ENCODE measurements around the gene CHD5. TPM values are rescaled to one million over a fixed set of nuclear protein-coding genes. Genes with fewer than 3 reads are reported as not detected.
"Not testable (repeated sequence)": the region's sequence is repeated elsewhere in the genome, so short reads cannot be mapped to it uniquely, and the experiment has no call there.

The CHD5 gene
- total RNA-seq, result under 1 TPM; 0.44 to 0.56 TPM

- Mint-ChIP-seq H3K4me3 (peak within 1 kb of the TSS; percentile 55), H3K27ac (no peak within 1 kb of the TSS), H3K27me3 (peaks cover 45% of the 10 kb centered on the region), H3K36me3 (peaks cover 13% of the 10 kb centered on the region), H3K4me1 (peaks cover 36% of the 10 kb centered on the region), H3K9me3 (no peaks in the 10 kb centered on the region)
- no peak for DNase-seq
Measured at GRCh38 chr1:6180268-6180706, at the start of gene CHD5. Gene CHD5, minus strand, starts transcription at chr1:6180321. Its CDS starts 298 bp downstream, at chr1:6180023.

DNA sequence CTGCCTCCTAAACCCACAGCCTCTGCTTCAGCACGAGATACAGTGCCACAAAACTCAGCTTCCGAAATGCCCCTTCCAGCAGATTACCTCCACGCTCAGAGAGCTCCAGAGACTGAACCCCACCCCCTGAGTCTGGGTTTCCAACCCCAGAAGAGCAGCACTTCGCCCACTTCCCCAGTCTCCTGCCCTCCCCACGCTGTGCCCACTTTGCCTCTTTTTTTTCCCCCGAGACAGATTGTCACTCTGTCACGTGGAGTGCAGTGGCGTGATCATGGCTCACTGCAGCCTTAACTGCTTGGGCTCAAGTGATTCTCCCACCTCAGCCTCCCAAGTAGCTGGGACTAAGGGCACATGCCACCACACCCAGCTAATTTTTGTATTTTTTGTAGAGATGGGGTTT, 45.5 kb upstream of the CHD5 start:
- DNase-seq, result no peak
- H3K4me3 Mint-ChIP-seq, result no peak overlapping the region
- H3K27ac Mint-ChIP-seq, result no peak overlapping the region
- no peaks in the 10 kb centered on the region for H3K27me3 Mint-ChIP-seq
- no peaks in the 10 kb centered on the region for H3K9me3 Mint-ChIP-seq
- peaks cover 2% of the 10 kb centered on the region for H3K4me1 Mint-ChIP-seq
- H3K36me3 Mint-ChIP-seq, result peaks cover 11% of the 10 kb centered on the region

DNA sequence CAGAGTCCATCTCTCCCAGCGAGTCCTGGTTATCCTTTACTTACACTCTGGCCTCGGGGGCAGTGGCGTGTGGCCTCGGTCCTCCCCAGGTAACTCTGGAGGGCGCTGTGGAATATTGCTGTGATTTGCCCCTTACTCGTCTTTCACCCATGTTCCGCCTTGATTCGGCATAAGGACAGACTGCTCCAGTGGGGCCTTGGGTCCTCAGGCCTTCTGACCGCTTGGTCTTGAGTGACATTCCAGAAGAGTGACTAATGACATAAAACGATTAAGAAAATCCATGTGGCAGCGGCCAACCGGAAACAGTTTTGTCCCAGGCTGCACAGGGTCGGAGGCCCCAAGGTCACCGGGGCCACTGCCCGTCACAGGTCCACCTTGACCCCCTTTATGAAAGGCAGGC, 44.6 kb upstream of the CHD5 start:
- H3K4me3 Mint-ChIP-seq, result no peak overlapping the region
- DNase-seq, result no peak
- H3K9me3 Mint-ChIP-seq, result no peaks in the 10 kb centered on the region
- H3K27ac Mint-ChIP-seq, result no peak overlapping the region
- peaks cover 2% of the 10 kb centered on the region for H3K4me1 Mint-ChIP-seq
- no peaks in the 10 kb centered on the region for H3K27me3 Mint-ChIP-seq
- peaks cover 11% of the 10 kb centered on the region for H3K36me3 Mint-ChIP-seq

GRCh38 chr1:6223617-6224016, 43.5 kb upstream of the CHD5 start:
- DNase-seq, result no peak
- Mint-ChIP-seq H3K9me3 (no peaks in the 10 kb centered on the region), H3K36me3 (peaks cover 11% of the 10 kb centered on the region), H3K4me3 (no peak overlapping the region), H3K27me3 (no peaks in the 10 kb centered on the region), H3K27ac (no peak overlapping the region), H3K4me1 (peaks cover 2% of the 10 kb centered on the region)

DNA sequence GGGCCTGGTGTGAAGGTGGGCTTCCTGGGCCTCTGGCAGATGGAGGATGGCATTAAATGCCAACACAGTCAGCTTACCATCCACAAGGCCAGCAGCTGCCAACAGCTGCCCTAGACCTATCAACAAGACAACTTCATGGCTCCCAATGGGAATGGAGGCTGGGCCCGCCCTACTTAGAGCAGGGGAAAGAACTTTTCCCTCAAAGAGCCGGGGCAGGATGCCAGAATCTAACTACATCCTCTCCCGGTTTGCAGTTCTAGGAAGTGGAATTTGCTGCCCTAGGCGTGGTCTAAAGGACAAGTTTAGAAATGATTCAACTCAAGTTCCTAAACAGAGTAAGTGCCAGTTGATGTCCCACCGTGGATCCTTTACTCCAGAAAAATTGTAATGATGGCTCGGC, 42.5 kb upstream of the CHD5 start:
- no peak for DNase-seq
- H3K4me3 Mint-ChIP-seq, result no peak overlapping the region
- H3K27ac Mint-ChIP-seq, result no peak overlapping the region
- no peaks in the 10 kb centered on the region for H3K27me3 Mint-ChIP-seq
- peaks cover 11% of the 10 kb centered on the region for H3K36me3 Mint-ChIP-seq
- peaks cover 2% of the 10 kb centered on the region for H3K4me1 Mint-ChIP-seq
- no peaks in the 10 kb centered on the region for H3K9me3 Mint-ChIP-seq

GRCh38 chr1:6221210-6221784, 41.2 kb upstream of the CHD5 start:
- DNase-seq, result no peak
- H3K36me3 Mint-ChIP-seq, result peaks cover 10% of the 10 kb centered on the region
- H3K4me1 Mint-ChIP-seq, result no peaks in the 10 kb centered on the region
- H3K27ac Mint-ChIP-seq, result no peak overlapping the region
- no peaks in the 10 kb centered on the region for H3K9me3 Mint-ChIP-seq
- no peaks in the 10 kb centered on the region for H3K27me3 Mint-ChIP-seq
- H3K4me3 Mint-ChIP-seq, result no peak overlapping the region

DNA sequence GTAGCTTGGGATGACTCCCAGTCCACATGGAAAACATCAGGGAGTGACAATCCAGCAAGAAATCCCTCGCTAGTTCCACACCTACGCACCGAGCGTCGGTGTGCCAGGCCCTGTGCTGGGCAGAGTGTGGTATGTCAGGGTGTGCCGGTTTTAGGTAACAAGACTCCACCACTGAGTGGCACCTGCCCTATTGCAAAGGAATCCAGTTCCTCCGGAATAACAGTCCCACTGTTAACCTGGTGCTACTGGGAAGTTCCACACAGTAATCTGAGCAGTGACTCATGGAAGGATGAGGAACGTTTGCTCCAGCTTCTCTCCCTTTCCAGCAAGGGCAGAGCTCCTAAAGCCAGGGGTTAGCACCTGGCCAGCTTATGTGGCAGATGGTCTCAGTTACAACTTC, 40.1 kb upstream of the CHD5 start:
- peaks cover 6% of the 10 kb centered on the region for H3K36me3 Mint-ChIP-seq
- H3K4me1 Mint-ChIP-seq, result no peaks in the 10 kb centered on the region
- no peaks in the 10 kb centered on the region for H3K9me3 Mint-ChIP-seq
- H3K4me3 Mint-ChIP-seq, result no peak overlapping the region
- H3K27me3 Mint-ChIP-seq, result peaks cover 8% of the 10 kb centered on the region
- no peak for DNase-seq
- H3K27ac Mint-ChIP-seq, result no peak overlapping the region

GRCh38 chr1:6219641-6220040, 39.5 kb upstream of the CHD5 start:
- not testable (repeated sequence) for H3K27ac Mint-ChIP-seq, H3K36me3 Mint-ChIP-seq, H3K4me3 Mint-ChIP-seq, H3K9me3 Mint-ChIP-seq, DNase-seq, H3K4me1 Mint-ChIP-seq
- H3K27me3 Mint-ChIP-seq, result peaks cover 12% of the 10 kb centered on the region

- no peak overlapping the region for H3K27ac Mint-ChIP-seq
- no peaks in the 10 kb centered on the region for H3K4me1 Mint-ChIP-seq
- no peak for DNase-seq
- H3K36me3 Mint-ChIP-seq, result no peaks in the 10 kb centered on the region
- peaks cover 14% of the 10 kb centered on the region for H3K27me3 Mint-ChIP-seq
- H3K4me3 Mint-ChIP-seq, result no peak overlapping the region
- H3K9me3 Mint-ChIP-seq, result no peaks in the 10 kb centered on the region
Measured at GRCh38 chr1:6218375-6219164, 38.4 kb upstream of the CHD5 start.

GRCh38 chr1:6212193-6212959, 32.3 kb upstream of the CHD5 start:
- Mint-ChIP-seq H3K27me3 (peaks cover 53% of the 10 kb centered on the region), H3K4me1 (peaks cover 3% of the 10 kb centered on the region), H3K9me3 (no peaks in the 10 kb centered on the region), H3K27ac (no peak overlapping the region), H3K4me3 (no peak overlapping the region), H3K36me3 (no peaks in the 10 kb centered on the region)
- no peak for DNase-seq

GRCh38 chr1:6211731-6212130, 31.6 kb upstream of the CHD5 start:
- Mint-ChIP-seq H3K27me3 (peaks cover 59% of the 10 kb centered on the region), H3K27ac (no peak overlapping the region), H3K36me3 (no peaks in the 10 kb centered on the region), H3K9me3 (no peaks in the 10 kb centered on the region), H3K4me3 (no peak overlapping the region), H3K4me1 (peaks cover 3% of the 10 kb centered on the region)
- DNase-seq, result no peak

DNA sequence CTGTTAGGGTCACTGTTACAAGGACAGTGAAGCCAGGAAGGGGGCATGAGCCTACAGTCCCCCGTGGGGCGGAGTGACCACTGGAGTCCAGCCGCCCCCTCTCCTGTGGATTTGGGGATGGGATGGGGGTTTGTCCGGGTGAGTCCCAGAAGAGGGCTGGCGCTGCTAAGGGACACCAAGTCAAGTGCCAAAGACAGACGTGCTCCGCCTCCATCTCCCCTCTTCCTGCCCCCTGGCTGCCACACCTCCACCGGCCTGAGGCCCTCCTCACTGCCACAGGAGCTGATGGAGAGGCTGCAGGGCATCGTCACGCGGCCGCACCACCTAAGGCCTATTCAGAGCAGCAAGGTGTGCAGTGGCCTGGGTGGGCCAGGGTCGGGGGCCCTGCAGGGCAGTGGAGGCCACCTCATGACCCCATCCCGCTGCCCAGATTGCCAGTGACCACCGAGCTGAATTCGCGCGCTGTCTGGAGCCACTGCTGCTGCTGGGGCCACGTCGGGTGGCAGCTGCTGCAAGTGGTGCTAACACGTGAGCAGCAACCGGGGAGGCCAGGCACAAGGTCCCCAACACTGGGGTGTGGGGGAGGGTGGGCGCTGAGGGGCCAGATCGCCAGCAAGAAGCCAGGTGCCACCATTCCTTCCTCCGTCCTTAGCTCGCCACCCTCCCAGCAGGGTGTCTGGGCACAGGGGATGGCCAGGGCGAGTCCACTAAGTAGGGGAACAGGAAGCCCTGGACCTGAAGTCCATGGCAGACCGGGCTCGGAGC, 30.7 kb upstream of the CHD5 start:
- Mint-ChIP-seq H3K27ac (no peak overlapping the region), H3K36me3 (no peaks in the 10 kb centered on the region), H3K27me3 (peaks cover 60% of the 10 kb centered on the region), H3K4me1 (peaks cover 5% of the 10 kb centered on the region), H3K4me3 (no peak overlapping the region), H3K9me3 (no peaks in the 10 kb centered on the region)
- no peak for DNase-seq

GRCh38 chr1:6209661-6210580, 29.8 kb upstream of the CHD5 start:
- peak; percentile 41 for DNase-seq
- H3K9me3 Mint-ChIP-seq, result no peaks in the 10 kb centered on the region
- H3K36me3 Mint-ChIP-seq, result no peaks in the 10 kb centered on the region
- H3K27ac Mint-ChIP-seq, result no peak overlapping the region
- H3K4me1 Mint-ChIP-seq, result peaks cover 7% of the 10 kb centered on the region
- H3K27me3 Mint-ChIP-seq, result peaks cover 54% of the 10 kb centered on the region
- H3K4me3 Mint-ChIP-seq, result no peak overlapping the region

Measured in activated naive CD8-positive, alpha-beta T cell treated with anti-CD3 and anti-CD28 coated beads for 36 hours (primary cell).